Measurements from ENCODE around the gene OTOP1.
"Not testable (repeated sequence)": the region's sequence is repeated elsewhere in the genome, so short reads cannot be mapped to it uniquely, and the experiment has no call there.

GRCh38 chr4:4188557-4188956, 38.2 kb downstream of the OTOP1 start:
- TF ChIP-seq CTCF, POLR2A (IDR thresholded peaks at IDR 0.05): not testable (repeated sequence)

Measured in Peyer's patch (tissue), 4 donors.